Nephron (organoid): ENCODE data around the gene TAB3.

Experiments used
- H3K27ac Mint-ChIP-seq, 3 experiments: 2 replicates each; pipeline ENCODE4 v1.8.0; 2020; ENCODE audit warnings: mixed read lengths in 3 of 3, mild to moderate bottlenecking in 2 of 3, moderate library complexity in 1 of 3
- H3K27me3 Mint-ChIP-seq: 2 replicates; pipeline ENCODE4 v1.8.0; 2021; ENCODE audit warnings: low read depth, mild to moderate bottlenecking, moderate library complexity, mixed read lengths
- H3K36me3 Mint-ChIP-seq: 2 replicates; pipeline ENCODE4 v1.8.0; 2020; ENCODE audit warnings: low read depth, mixed read lengths
- H3K4me1 Mint-ChIP-seq: 2 replicates; pipeline ENCODE4 v1.8.0; 2020; ENCODE audit warnings: mixed read lengths
- H3K4me3 Mint-ChIP-seq, 3 experiments: 2 replicates each; pipeline ENCODE4 v1.8.0; 2020; ENCODE audit warnings: mild to moderate bottlenecking in 3 of 3, mixed read lengths in 3 of 3, moderate library complexity in 2 of 3
- H3K9me3 Mint-ChIP-seq: 2 replicates; pipeline ENCODE4 v1.8.0; 2020; ENCODE audit warnings: mixed read lengths
- CTCF ChIP-seq, 3 experiments: fragments of 200-600 bp; sonication (generic); IDR thresholded peaks; one replicate each; pipeline ENCODE4 v1.5.0; 2021; ENCODE audit warnings: antibody characterized with exemption in 3 of 3; ENCODE audit not compliant: unreplicated experiment in 3 of 3

The TAB3 gene

GRCh38 chrX:30824275-30824674 lies 64.8 kb downstream of the TAB3 start:
- H3K27me3 Mint-ChIP-seq, result no peaks in the 10 kb centered on the region

GRCh38 chrX:30822764-30823163 lies 66.3 kb downstream of the TAB3 start:
- Mint-ChIP-seq H3K4me3 (no peak overlapping the region), H3K9me3 (no peaks in the 10 kb centered on the region), H3K4me1 (no peaks in the 10 kb centered on the region), H3K27me3 (no peaks in the 10 kb centered on the region), H3K27ac (no peak overlapping the region), H3K36me3 (no peaks in the 10 kb centered on the region)
- TF ChIP-seq CTCF (IDR thresholded peaks at IDR 0.05; ENCODE audit: unreplicated experiment in 3 of 3), result no peak

More at GRCh38 chrX:30824275-30824674, 64.8 kb downstream of the TAB3 start:
- no peak overlapping the region for H3K4me3 Mint-ChIP-seq
- H3K27ac Mint-ChIP-seq, result no peak overlapping the region
- H3K9me3 Mint-ChIP-seq, result no peaks in the 10 kb centered on the region
- no peaks in the 10 kb centered on the region for H3K36me3 Mint-ChIP-seq
- no peaks in the 10 kb centered on the region for H3K4me1 Mint-ChIP-seq
- TF ChIP-seq CTCF (IDR thresholded peaks at IDR 0.05; ENCODE audit: unreplicated experiment in 3 of 3), result no peak

- no peaks in the 10 kb centered on the region for H3K9me3 Mint-ChIP-seq
- TF ChIP-seq CTCF (IDR thresholded peaks at IDR 0.05; ENCODE audit: unreplicated experiment in 3 of 3), result no peak
- H3K4me3 Mint-ChIP-seq, result no peak overlapping the region
- H3K27me3 Mint-ChIP-seq, result no peaks in the 10 kb centered on the region
- H3K4me1 Mint-ChIP-seq, result no peaks in the 10 kb centered on the region
- no peaks in the 10 kb centered on the region for H3K36me3 Mint-ChIP-seq
- H3K27ac Mint-ChIP-seq, result no peak overlapping the region
These were observed 66.9 kb downstream of the TAB3 start for GRCh38 chrX:30822068-30822681.

- Mint-ChIP-seq H3K36me3 (no peaks in the 10 kb centered on the region), H3K4me1 (no peaks in the 10 kb centered on the region)
These were observed 67.9 kb downstream of the TAB3 start for GRCh38 chrX:30821116-30821515.

GRCh38 chrX:30819080-30819479 lies 70.0 kb downstream of the TAB3 start:
- H3K4me1 Mint-ChIP-seq, result no peaks in the 10 kb centered on the region
- H3K36me3 Mint-ChIP-seq, result no peaks in the 10 kb centered on the region
- H3K27me3 Mint-ChIP-seq, result no peaks in the 10 kb centered on the region
- H3K9me3 Mint-ChIP-seq, result peaks cover 2% of the 10 kb centered on the region
- no peak overlapping the region for H3K27ac Mint-ChIP-seq
- H3K4me3 Mint-ChIP-seq, result no peak overlapping the region
- no peak for TF ChIP-seq CTCF (IDR thresholded peaks at IDR 0.05; ENCODE audit: unreplicated experiment in 3 of 3)

More at GRCh38 chrX:30821116-30821515, 67.9 kb downstream of the TAB3 start:
- H3K4me3 Mint-ChIP-seq, result no peak overlapping the region
- no peaks in the 10 kb centered on the region for H3K27me3 Mint-ChIP-seq
- no peak overlapping the region for H3K27ac Mint-ChIP-seq
- no peaks in the 10 kb centered on the region for H3K9me3 Mint-ChIP-seq
- no peak for TF ChIP-seq CTCF (IDR thresholded peaks at IDR 0.05; ENCODE audit: unreplicated experiment in 3 of 3)

- Mint-ChIP-seq H3K27ac (no peak overlapping the region), H3K36me3 (no peaks in the 10 kb centered on the region), H3K4me3 (no peak overlapping the region), H3K9me3 (peaks cover 2% of the 10 kb centered on the region), H3K27me3 (no peaks in the 10 kb centered on the region), H3K4me1 (no peaks in the 10 kb centered on the region)
- no peak for TF ChIP-seq CTCF (IDR thresholded peaks at IDR 0.05; ENCODE audit: unreplicated experiment in 3 of 3)
These were observed 73.0 kb downstream of the TAB3 start for GRCh38 chrX:30816079-30816478.
